ENCODE measurements around the gene ERG.

The ERG gene

DNA sequence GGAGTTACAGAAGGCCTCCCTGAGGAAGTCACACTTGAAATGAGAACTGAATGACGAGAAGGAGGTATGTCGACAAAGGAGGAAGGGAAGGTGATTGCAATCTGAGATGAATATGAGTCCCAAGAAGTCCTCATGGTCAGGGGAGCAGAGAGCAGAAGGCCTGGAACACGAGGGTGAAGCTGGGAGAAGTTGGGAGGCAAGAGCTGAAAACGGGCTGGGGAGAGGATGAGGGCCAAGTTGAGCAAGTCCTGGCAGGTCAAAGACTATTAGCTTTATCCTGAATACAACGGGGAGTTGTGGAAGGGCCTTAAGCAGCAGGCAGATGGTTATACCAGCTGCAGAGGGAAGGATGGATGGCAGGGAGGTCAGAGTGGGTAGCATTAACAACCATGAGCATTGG is 152.0 kb downstream of the ERG start:
- Histone ChIP-seq H3K4me1 (ENCODE audit: low read depth, poor library complexity, severe bottlenecking) (no peaks in the 10 kb centered on the region), H3K36me3 (ENCODE audit: insufficient read depth) (no peaks in the 10 kb centered on the region), H4K20me1 (ENCODE audit: insufficient read depth) (no peaks in the 10 kb centered on the region), H3K27me3 (ENCODE audit: insufficient read depth, low read depth) (no peaks in the 10 kb centered on the region), H3K4me3 (IDR thresholded peaks at IDR 0.05; ENCODE audit: insufficient read depth, low read depth, low read length) (no peak overlapping the region), H3K79me2 (ENCODE audit: insufficient read depth, low read depth) (no peaks in the 10 kb centered on the region), H3K27ac (no peak overlapping the region), H2AFZ (ENCODE audit: low read depth) (no peak overlapping the region), H3K4me2 (no peak overlapping the region), H3K9ac (no peak overlapping the region)
- TF ChIP-seq, protein P1, sequence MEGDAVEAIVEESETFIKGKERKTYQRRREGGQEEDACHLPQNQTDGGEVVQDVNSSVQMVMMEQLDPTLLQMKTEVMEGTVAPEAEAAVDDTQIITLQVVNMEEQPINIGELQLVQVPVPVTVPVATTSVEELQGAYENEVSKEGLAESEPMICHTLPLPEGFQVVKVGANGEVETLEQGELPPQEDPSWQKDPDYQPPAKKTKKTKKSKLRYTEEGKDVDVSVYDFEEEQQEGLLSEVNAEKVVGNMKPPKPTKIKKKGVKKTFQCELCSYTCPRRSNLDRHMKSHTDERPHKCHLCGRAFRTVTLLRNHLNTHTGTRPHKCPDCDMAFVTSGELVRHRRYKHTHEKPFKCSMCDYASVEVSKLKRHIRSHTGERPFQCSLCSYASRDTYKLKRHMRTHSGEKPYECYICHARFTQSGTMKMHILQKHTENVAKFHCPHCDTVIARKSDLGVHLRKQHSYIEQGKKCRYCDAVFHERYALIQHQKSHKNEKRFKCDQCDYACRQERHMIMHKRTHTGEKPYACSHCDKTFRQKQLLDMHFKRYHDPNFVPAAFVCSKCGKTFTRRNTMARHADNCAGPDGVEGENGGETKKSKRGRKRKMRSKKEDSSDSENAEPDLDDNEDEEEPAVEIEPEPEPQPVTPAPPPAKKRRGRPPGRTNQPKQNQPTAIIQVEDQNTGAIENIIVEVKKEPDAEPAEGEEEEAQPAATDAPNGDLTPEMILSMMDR (conservative IDR thresholded peaks at IDR 0.05; ENCODE audit: low read depth, low read length), result no peak

DNA sequence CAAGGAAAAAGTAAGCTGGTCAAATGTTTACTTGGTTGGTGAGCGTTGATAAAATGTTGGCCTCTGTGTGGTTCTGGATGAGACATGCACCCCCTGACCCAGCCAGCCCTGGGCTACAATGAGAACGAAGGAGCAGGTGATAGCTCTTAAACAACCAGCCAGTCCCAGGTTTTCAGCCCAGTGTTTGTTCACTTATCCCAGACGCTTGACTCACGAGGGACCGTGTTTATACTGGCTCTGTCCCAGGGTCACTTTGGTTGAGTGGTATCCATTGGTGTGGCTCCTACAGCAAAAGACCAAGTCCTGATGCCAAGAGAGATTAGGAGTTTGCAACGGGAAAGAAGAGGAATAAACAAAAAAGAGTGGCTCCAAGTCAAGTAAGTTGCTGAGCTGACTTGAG is 154.6 kb downstream of the ERG start:
- Histone ChIP-seq H3K4me1 (ENCODE audit: low read depth, poor library complexity, severe bottlenecking) (no peaks in the 10 kb centered on the region), H3K36me3 (ENCODE audit: insufficient read depth) (no peaks in the 10 kb centered on the region), H3K27ac (no peak overlapping the region), H2AFZ (ENCODE audit: low read depth) (no peak overlapping the region), H3K79me2 (ENCODE audit: insufficient read depth, low read depth) (no peaks in the 10 kb centered on the region), H4K20me1 (ENCODE audit: insufficient read depth) (no peaks in the 10 kb centered on the region), H3K4me2 (no peak overlapping the region), H3K27me3 (ENCODE audit: insufficient read depth, low read depth) (no peaks in the 10 kb centered on the region), H3K9ac (no peak overlapping the region), H3K4me3 (IDR thresholded peaks at IDR 0.05; ENCODE audit: insufficient read depth, low read depth, low read length) (no peak overlapping the region)
- TF ChIP-seq, protein P1 (conservative IDR thresholded peaks at IDR 0.05; ENCODE audit: low read depth, low read length), result no peak

DNA sequence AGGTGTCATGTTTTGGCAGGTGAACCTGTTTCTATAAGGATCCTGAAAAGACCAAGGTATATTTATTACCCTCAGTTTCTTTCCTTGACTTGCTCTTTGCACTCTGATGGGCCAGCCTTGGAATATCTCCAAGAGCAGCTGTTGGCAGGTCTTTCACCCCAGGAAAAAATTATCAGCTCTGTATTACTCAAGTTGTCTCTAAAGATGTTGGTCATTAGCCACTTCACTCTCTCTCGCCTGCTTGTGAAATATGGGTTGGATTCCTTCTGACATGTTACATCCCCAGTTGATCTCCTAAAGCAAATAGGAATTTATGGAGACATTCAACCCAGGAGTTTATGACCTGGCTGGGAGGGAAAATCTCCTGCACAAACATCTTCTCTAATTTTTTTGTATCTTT is 155.5 kb downstream of the ERG start:
- H3K4me3 ChIP-seq (IDR thresholded peaks at IDR 0.05; ENCODE audit: insufficient read depth, low read depth, low read length), result no peak overlapping the region
- H3K9ac ChIP-seq, result no peak overlapping the region
- no peaks in the 10 kb centered on the region for H3K4me1 ChIP-seq (ENCODE audit: low read depth, poor library complexity, severe bottlenecking)
- no peaks in the 10 kb centered on the region for H3K36me3 ChIP-seq (ENCODE audit: insufficient read depth)
- no peaks in the 10 kb centered on the region for H3K79me2 ChIP-seq (ENCODE audit: insufficient read depth, low read depth)
- no peak overlapping the region for H3K4me2 ChIP-seq
- no peak overlapping the region for H3K27ac ChIP-seq
- no peaks in the 10 kb centered on the region for H3K27me3 ChIP-seq (ENCODE audit: insufficient read depth, low read depth)
- no peak overlapping the region for H2AFZ ChIP-seq (ENCODE audit: low read depth)
- no peaks in the 10 kb centered on the region for H4K20me1 ChIP-seq (ENCODE audit: insufficient read depth)
- TF ChIP-seq, protein P1 (conservative IDR thresholded peaks at IDR 0.05; ENCODE audit: low read depth, low read length), result no peak

DNA sequence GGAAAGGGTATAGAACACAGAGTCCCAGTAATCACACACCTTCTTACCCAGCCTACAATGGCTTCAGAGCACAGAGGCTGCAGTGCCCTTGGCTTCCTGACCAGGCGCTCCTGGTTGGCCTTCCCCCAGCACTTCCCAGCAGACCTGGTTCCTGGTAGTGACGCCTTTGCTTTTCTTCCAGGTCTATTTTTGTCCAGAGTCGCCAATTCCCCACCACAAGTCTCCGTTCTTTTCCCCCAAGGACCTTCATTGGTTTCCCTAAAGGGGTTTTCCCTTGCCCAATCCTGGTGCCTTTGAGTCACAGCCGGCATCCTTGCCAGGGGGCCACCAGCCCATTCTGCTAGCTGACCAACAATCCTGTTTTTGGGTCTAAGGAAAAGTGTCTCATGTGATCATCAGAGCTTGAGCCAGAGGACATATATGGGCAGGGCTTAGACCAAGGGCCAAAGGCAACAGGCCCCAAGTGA is 156.7 kb downstream of the ERG start:
- H3K79me2 ChIP-seq (ENCODE audit: insufficient read depth, low read depth), result no peaks in the 10 kb centered on the region
- H3K9ac ChIP-seq, result no peak overlapping the region
- no peak overlapping the region for H2AFZ ChIP-seq (ENCODE audit: low read depth)
- H3K4me1 ChIP-seq (ENCODE audit: low read depth, poor library complexity, severe bottlenecking), result no peaks in the 10 kb centered on the region
- H3K4me3 ChIP-seq (IDR thresholded peaks at IDR 0.05; ENCODE audit: insufficient read depth, low read depth, low read length), result no peak overlapping the region
- TF ChIP-seq, protein P1 (conservative IDR thresholded peaks at IDR 0.05; ENCODE audit: low read depth, low read length), result no peak
- no peak overlapping the region for H3K4me2 ChIP-seq
- no peaks in the 10 kb centered on the region for H3K36me3 ChIP-seq (ENCODE audit: insufficient read depth)
- no peaks in the 10 kb centered on the region for H4K20me1 ChIP-seq (ENCODE audit: insufficient read depth)
- no peak overlapping the region for H3K27ac ChIP-seq
- H3K27me3 ChIP-seq (ENCODE audit: insufficient read depth, low read depth), result no peaks in the 10 kb centered on the region

Data from KMS-11 (cell line).